Hepatocyte (in vitro differentiated cells): ENCODE data around the gene AGA.

ENCODE experiments used
- EZH2 ChIP-seq: fragments of 200-600 bp; sonication (generic); IDR thresholded peaks from 2 replicates; pipeline ENCODE4 v1.6.1; 2016; ENCODE audit warnings: antibody characterized with exemption, mild to moderate bottlenecking, borderline replicate concordance
- TF ChIP-seq, protein P1 (sequence below): fragments of 200-600 bp; sonication (generic); IDR thresholded peaks from 2 replicates; pipeline ENCODE4 v1.5.1; 2016; ENCODE audit warnings: antibody characterized with exemption, mild to moderate bottlenecking; ENCODE audit not compliant: poor library complexity

DNA sequence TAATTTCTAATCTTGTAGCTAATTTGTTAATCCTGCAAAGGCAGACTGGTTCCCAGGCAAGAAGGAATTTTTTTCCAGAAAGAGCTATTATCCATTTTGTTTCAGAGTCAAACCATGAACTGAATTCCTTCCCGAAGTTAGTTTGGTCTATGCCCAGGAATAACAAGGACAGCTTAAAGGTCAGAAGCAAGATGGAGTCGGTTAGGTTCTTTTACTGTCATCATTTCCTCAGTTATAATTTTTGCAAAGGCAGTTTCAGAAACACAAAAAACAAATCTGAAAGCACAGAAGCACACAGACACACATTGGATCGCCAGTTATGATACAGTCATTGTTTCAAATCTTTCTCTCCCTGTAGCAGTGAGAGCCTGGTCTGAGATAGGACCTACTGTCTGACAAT is 37.9 kb downstream of the AGA start:
- TF ChIP-seq, protein P1, sequence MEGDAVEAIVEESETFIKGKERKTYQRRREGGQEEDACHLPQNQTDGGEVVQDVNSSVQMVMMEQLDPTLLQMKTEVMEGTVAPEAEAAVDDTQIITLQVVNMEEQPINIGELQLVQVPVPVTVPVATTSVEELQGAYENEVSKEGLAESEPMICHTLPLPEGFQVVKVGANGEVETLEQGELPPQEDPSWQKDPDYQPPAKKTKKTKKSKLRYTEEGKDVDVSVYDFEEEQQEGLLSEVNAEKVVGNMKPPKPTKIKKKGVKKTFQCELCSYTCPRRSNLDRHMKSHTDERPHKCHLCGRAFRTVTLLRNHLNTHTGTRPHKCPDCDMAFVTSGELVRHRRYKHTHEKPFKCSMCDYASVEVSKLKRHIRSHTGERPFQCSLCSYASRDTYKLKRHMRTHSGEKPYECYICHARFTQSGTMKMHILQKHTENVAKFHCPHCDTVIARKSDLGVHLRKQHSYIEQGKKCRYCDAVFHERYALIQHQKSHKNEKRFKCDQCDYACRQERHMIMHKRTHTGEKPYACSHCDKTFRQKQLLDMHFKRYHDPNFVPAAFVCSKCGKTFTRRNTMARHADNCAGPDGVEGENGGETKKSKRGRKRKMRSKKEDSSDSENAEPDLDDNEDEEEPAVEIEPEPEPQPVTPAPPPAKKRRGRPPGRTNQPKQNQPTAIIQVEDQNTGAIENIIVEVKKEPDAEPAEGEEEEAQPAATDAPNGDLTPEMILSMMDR: no peak
- no peak for TF ChIP-seq EZH2
